Mucosa of rectum (tissue), 2 donors: ENCODE results near the gene ISY1.
"Not testable (repeated sequence)": the region's sequence is repeated elsewhere in the genome, so short reads cannot be mapped to it uniquely, and the experiment has no call there.

Experiments
- H3K27ac ChIP-seq, 2 donors: one replicate each; pipeline ENCODE4 v1.7.0; 2013; ENCODE audit warnings: inconsistent platforms in 2 of 2, low read depth in 2 of 2, low read length in 2 of 2
- H3K27me3 ChIP-seq, 2 donors: one replicate each; pipeline ENCODE4 v1.7.0; 2013; ENCODE audit warnings: low read length in 2 of 2; ENCODE audit not compliant: control insufficient read depth in 2 of 2, insufficient read depth in 2 of 2
- H3K36me3 ChIP-seq, 2 donors: one replicate each; pipeline ENCODE4 v1.7.0; 2013; ENCODE audit warnings: low read length in 2 of 2; ENCODE audit not compliant: control insufficient read depth in 2 of 2, insufficient read depth in 2 of 2
- H3K4me1 ChIP-seq, 2 donors: one replicate each; pipeline ENCODE4 v1.7.0; 2013; ENCODE audit warnings: low read length in 2 of 2, mild to moderate bottlenecking in 1 of 2; ENCODE audit not compliant: control insufficient read depth in 2 of 2, insufficient read depth in 2 of 2
- H3K4me3 ChIP-seq, 2 donors: one replicate each; pipeline ENCODE4 v1.7.0; 2013; ENCODE audit warnings: low read length in 2 of 2
- H3K9ac ChIP-seq, 2 donors: one replicate each; pipeline ENCODE4 v1.7.0; 2013; ENCODE audit warnings: low read length in 2 of 2, low read depth in 1 of 2, mild to moderate bottlenecking in 1 of 2
- H3K9me3 ChIP-seq, 2 donors: one replicate each; pipeline ENCODE4 v1.7.0; 2013; ENCODE audit warnings: low read length in 2 of 2; ENCODE audit not compliant: control insufficient read depth in 2 of 2
- donor health status: healthy.
- donor health status: Normal muscosa, but diverticular disease.

ISY1 gene

GRCh38 chr3:129173206-129173605 is 12.3 kb upstream of the ISY1 start:
- no peaks in the 10 kb centered on the region for H3K9me3 ChIP-seq
- no peak overlapping the region for H3K4me3 ChIP-seq
- H3K27ac ChIP-seq = no peak overlapping the region
- H3K4me1 ChIP-seq = peaks cover 2 to 7% of the 10 kb centered on the region in 2 donors
- no peaks in the 10 kb centered on the region for H3K27me3 ChIP-seq
- peaks cover 35 to 39% of the 10 kb centered on the region in 2 donors for H3K36me3 ChIP-seq
- H3K9ac ChIP-seq = no peak overlapping the region

- H3K4me1 ChIP-seq = peaks cover 6 to 10% of the 10 kb centered on the region in 2 donors
- peaks cover 44 to 52% of the 10 kb centered on the region in 2 donors for H3K36me3 ChIP-seq
- H3K9ac ChIP-seq = no peak overlapping the region
- H3K9me3 ChIP-seq = no peaks in the 10 kb centered on the region
- H3K4me3 ChIP-seq = no peak overlapping the region
- H3K27me3 ChIP-seq = no peaks in the 10 kb centered on the region
- H3K27ac ChIP-seq = no peak overlapping the region
These were observed 5.9 kb upstream of the ISY1 start for GRCh38 chr3:129166579-129167332.

GRCh38 chr3:129165594-129165993 is 4.7 kb upstream of the ISY1 start:
- H3K27me3 ChIP-seq, H3K9me3 ChIP-seq, H3K9ac ChIP-seq, H3K27ac ChIP-seq, H3K4me3 ChIP-seq: not testable (repeated sequence)
- Histone ChIP-seq H3K36me3 (peaks cover 33 to 41% of the 10 kb centered on the region in 2 donors), H3K4me1 (peaks cover 6 to 11% of the 10 kb centered on the region in 2 donors)

GRCh38 chr3:129164500-129164899 is 3.6 kb upstream of the ISY1 start:
- Histone ChIP-seq H3K9ac (no peak overlapping the region), H3K9me3 (no peaks in the 10 kb centered on the region), H3K36me3 (peaks cover 22 to 30% of the 10 kb centered on the region in 2 donors), H3K4me1 (peaks cover 12 to 13% of the 10 kb centered on the region in 2 donors), H3K4me3 (no peak overlapping the region), H3K27ac (no peak overlapping the region), H3K27me3 (no peaks in the 10 kb centered on the region)

DNA sequence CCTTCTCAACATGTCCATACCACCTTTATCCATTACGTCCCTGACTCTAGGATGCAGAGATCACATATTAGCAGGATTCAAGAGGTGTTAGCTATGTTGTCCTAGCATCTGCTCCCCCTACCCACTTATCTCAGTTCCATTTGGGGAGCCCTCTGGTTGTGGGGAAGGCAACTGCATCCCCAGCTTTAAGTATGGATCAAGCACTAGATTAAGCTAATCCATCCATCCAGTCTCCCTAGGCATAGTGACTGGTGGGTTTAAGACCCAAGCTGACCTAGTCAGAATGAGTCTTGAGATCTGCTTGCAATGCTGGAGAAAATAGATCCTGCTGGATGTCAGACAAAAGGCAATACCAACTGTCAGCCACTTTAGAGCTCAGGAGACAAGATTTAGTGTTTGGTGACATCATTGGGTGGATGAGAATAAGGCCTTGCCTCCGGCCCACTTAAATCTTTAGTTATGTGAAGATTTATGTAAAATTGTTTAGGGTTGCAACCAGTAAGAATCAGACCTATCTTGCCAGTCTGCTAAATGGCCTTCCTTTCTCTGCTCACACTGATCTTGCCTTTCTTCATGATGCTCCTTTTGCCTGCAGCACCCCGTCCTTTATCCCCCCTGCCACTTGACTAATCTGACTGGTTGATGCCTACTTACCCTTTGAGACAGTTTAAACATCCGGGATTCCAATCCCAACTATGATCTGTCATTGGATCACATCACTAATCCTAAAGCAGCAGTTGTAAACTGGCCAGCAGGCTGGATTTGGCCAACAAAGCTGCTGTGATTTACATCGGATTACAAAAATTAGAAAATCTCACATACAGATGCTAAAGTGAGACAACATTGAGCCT is 2.1 kb upstream of the ISY1 start:
- Histone ChIP-seq H3K4me3 (no peak overlapping the region), H3K4me1 (peaks cover 15% of the 10 kb centered on the region in 2 donors), H3K27ac (no peak overlapping the region), H3K27me3 (no peaks in the 10 kb centered on the region), H3K9me3 (no peaks in the 10 kb centered on the region), H3K9ac (peak overlapping the region in 1 of 2 donors; percentile 1), H3K36me3 (peaks cover 21 to 30% of the 10 kb centered on the region in 2 donors)

GRCh38 chr3:129161860-129162271 is 1.0 kb upstream of the ISY1 start:
- peaks cover 15% of the 10 kb centered on the region in 2 donors for H3K4me1 ChIP-seq
- H3K9ac ChIP-seq = peak overlapping the region; percentile 78 to 97
- H3K36me3 ChIP-seq = peaks cover 17 to 28% of the 10 kb centered on the region in 2 donors

GRCh38 chr3:129144786-129145185 is 16.1 kb downstream of the ISY1 start:
- Histone ChIP-seq H3K36me3 (peaks cover 23 to 29% of the 10 kb centered on the region in 2 donors), H3K4me1 (peaks cover 0 to 2% of the 10 kb centered on the region in 2 donors), H3K9ac (no peak overlapping the region), H3K9me3 (no peaks in the 10 kb centered on the region), H3K27ac (no peak overlapping the region), H3K27me3 (no peaks in the 10 kb centered on the region), H3K4me3 (no peak overlapping the region)

More at GRCh38 chr3:129161860-129162271, 1.0 kb upstream of the ISY1 start:
- Histone ChIP-seq H3K27ac (peak overlapping the region; percentile 96 to 97), H3K27me3 (no peaks in the 10 kb centered on the region), H3K9me3 (no peaks in the 10 kb centered on the region), H3K4me3 (peak overlapping the region; percentile 89 to 99)

GRCh38 chr3:129141011-129141410 is 19.9 kb downstream of the ISY1 start:
- peaks cover 25 to 32% of the 10 kb centered on the region in 2 donors for H3K36me3 ChIP-seq
- H3K27ac ChIP-seq, H3K4me3 ChIP-seq, H3K27me3 ChIP-seq, H3K4me1 ChIP-seq, H3K9me3 ChIP-seq, H3K9ac ChIP-seq: not testable (repeated sequence)

- H3K27ac ChIP-seq = no peak overlapping the region
- H3K4me3 ChIP-seq = no peak overlapping the region
- no peaks in the 10 kb centered on the region for H3K9me3 ChIP-seq
- peaks cover 0 to 2% of the 10 kb centered on the region in 2 donors for H3K4me1 ChIP-seq
- no peak overlapping the region for H3K9ac ChIP-seq
- peaks cover 20 to 26% of the 10 kb centered on the region in 2 donors for H3K36me3 ChIP-seq
- H3K27me3 ChIP-seq = no peaks in the 10 kb centered on the region
These were observed 21.0 kb downstream of the ISY1 start for GRCh38 chr3:129139911-129140310.

DNA sequence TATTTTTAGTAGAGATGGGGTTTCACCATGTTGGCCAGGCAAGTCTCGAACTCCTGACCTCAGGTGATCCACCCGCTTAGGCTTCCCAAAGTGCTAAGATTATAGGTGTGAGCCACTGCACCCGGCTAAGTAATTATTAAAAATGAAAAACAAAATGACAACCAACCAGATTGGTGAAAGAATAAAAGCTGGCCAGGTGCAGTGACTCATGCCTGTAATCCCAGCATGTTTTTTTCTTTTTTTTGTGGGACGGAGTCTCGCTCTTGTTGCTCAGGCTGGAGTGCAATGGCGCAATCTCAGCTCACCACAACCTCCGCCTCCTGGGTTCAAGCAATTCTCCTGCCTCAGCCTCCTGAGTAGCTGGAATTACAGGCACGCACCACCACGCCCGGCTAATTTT is 24.6 kb downstream of the ISY1 start:
- H3K36me3 ChIP-seq = peaks cover 40 to 49% of the 10 kb centered on the region in 2 donors
- not testable (repeated sequence) for H3K27me3 ChIP-seq, H3K4me3 ChIP-seq, H3K9me3 ChIP-seq, H3K27ac ChIP-seq, H3K4me1 ChIP-seq, H3K9ac ChIP-seq
